Kidney epithelial cell (primary cell): ENCODE measurements around the gene EFHB. TPM values are rescaled to one million over a fixed set of nuclear protein-coding genes. Genes with fewer than 3 reads are reported as not detected.
"Not testable (repeated sequence)": the region's sequence is repeated elsewhere in the genome, so short reads cannot be mapped to it uniquely, and the experiment has no call there.

ENCODE experiments used
- DNase-seq: peaks from one replicate; pipeline ENCODE4 v3.0.0-alpha.2; 2010; ENCODE audit warnings: low read depth
- H3K27me3 ChIP-seq: 2 replicates; pipeline ENCODE4 v1.6.0; 2011; ENCODE audit warnings: low read length; ENCODE audit not compliant: control insufficient read depth, insufficient read depth
- H3K36me3 ChIP-seq: 2 replicates; pipeline ENCODE4 v1.5.1; 2011; ENCODE audit warnings: low read length; ENCODE audit not compliant: control insufficient read depth, insufficient read depth
- H3K4me3 ChIP-seq: 2 replicates; pipeline ENCODE4 v1.5.1; 2011; ENCODE audit warnings: low read depth, mild to moderate bottlenecking, control low read depth, low read length
- CTCF ChIP-seq: IDR thresholded peaks from 2 replicates; pipeline ENCODE4 v1.5.1; 2011; ENCODE audit warnings: mild to moderate bottlenecking, moderate library complexity, low read length, control low read depth, inconsistent platforms; ENCODE audit not compliant: insufficient read depth, poor library complexity, severe bottlenecking
- total RNA-seq: library from RNA; depleted of rRNA; stranded (reverse); fragments of >200 nt; gene quantifications from 2 replicates; pipeline ENCODE4 v1.2.3, GENCODE V29; 2015

EFHB gene
- total RNA-seq, 1 donor from 2014 or later: 0.33 TPM

DNA sequence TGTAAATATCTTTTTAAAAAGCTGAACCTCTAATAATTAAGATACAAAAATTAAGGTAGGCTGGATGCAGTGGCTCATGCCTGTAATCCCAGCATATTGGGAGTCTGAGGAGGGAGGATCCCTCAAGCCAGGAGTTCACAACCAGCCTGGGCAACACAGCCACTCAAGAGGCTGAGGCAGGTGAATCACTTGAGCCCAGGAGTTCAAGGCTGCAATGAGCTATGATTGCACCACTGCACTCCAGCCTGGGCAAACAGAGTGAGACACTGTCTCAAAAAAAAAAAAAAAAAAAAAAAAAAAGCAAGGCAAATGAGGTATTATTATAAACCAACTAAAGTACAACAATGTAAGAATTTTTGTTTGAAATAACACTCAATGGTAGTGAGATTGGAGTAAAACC is 47.6 kb downstream of the EFHB start:
- Histone ChIP-seq H3K36me3 (no peaks in the 10 kb centered on the region), H3K27me3 (no peaks in the 10 kb centered on the region), H3K4me3 (no peak overlapping the region)
- TF ChIP-seq CTCF: no peak
- DNase-seq: no peak

- peak; percentile 59 for TF ChIP-seq CTCF
- Histone ChIP-seq H3K27me3 (no peaks in the 10 kb centered on the region), H3K36me3 (no peaks in the 10 kb centered on the region), H3K4me3 (no peak overlapping the region)
- DNase-seq: no peak
Measured at GRCh38 chr3:19885468-19885867, 48.5 kb downstream of the EFHB start.

DNA sequence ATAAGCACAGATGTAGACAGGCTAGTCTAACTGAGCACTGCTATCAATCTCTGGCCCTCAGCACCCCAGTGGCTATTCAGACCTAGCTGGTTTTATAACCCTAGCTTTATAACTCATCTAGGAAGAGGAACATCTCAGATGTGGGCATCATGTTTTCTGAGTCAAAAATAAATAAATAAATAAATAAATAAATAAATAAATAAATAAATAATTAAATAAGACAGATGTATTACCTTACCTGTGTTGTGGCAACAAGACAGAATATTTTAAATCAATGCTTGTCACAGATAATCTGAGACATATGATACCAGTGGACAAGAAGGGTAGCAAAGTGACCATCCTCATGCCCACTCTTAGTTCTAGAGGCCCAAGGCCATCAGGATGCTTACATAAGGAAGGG is 52.2 kb downstream of the EFHB start:
- Histone ChIP-seq H3K36me3 (no peaks in the 10 kb centered on the region), H3K4me3 (no peak overlapping the region), H3K27me3 (no peaks in the 10 kb centered on the region)
- no peak for DNase-seq
- no peak for TF ChIP-seq CTCF

GRCh38 chr3:19881036-19881435 is 53.0 kb downstream of the EFHB start:
- TF ChIP-seq CTCF: no peak
- H3K27me3 ChIP-seq: no peaks in the 10 kb centered on the region
- DNase-seq: no peak
- H3K36me3 ChIP-seq: no peaks in the 10 kb centered on the region
- no peak overlapping the region for H3K4me3 ChIP-seq

GRCh38 chr3:19877656-19878055 is 56.4 kb downstream of the EFHB start:
- TF ChIP-seq CTCF: no peak
- H3K36me3 ChIP-seq: no peaks in the 10 kb centered on the region
- no peak for DNase-seq
- H3K27me3 ChIP-seq: no peaks in the 10 kb centered on the region
- H3K4me3 ChIP-seq: no peak overlapping the region

DNA sequence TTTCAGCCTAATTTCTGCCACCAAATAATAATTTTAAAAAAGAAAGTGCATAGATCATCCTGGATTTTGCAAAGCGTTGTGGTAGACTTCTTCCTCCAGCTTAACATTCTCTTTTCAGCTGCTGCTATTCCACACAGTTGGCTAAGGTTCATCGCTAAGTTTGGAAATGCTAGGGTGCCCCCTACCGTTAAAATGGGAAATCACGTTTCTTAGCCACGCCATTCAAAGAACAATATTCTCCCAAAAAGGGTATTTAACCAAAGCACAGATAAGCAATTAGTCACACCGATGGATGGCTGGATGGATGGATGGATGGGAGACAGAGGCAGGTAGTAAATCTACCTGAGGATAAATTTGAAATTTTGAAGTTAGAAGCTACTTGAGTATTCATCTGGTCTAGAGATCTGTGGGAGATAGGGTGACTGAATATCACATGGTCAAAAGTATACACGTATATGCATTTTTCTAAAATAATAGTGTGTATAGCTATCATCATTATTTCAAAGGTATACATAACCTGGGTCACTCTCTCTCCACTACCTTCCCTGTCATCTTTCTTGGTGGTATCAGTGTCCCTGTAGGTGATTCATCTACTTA is 67.2 kb downstream of the EFHB start:
- TF ChIP-seq CTCF: peak; percentile 76
- peak; percentile 23 for DNase-seq
- no peaks in the 10 kb centered on the region for H3K36me3 ChIP-seq
- no peaks in the 10 kb centered on the region for H3K27me3 ChIP-seq
- H3K4me3 ChIP-seq: no peak overlapping the region

- not testable (repeated sequence) for H3K27me3 ChIP-seq, H3K4me3 ChIP-seq, H3K36me3 ChIP-seq, DNase-seq
Measured at GRCh38 chr3:19855318-19855717, 78.7 kb downstream of the EFHB start.

DNA sequence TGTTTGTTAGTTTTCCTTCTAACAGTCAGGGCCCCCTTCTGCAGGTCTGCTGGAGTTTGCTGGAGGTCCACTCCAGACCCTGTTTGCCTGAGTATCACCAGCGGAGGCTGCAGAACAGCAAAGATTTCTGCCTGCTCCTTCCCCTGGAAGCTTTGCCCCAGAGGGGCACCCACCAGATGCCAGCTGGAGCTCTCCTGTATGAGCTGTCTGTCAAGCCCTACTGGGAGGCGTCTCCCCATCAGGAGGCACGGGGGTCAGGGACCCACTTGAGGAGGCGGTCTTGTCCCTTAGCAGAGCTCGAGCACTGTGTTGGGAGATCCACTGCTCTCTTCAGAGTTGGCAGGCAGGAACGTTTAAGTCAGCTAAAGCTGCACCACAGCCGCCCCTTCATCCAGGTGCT is 87.4 kb downstream of the EFHB start:
- not testable (repeated sequence) for H3K27me3 ChIP-seq, H3K4me3 ChIP-seq, H3K36me3 ChIP-seq, DNase-seq
